Karpas-422 (cell line): ENCODE data around the gene STXBP1. TPM values are rescaled to one million over a fixed set of nuclear protein-coding genes. Genes with fewer than 3 reads are reported as not detected.
"Not testable (repeated sequence)": the region's sequence is repeated elsewhere in the genome, so short reads cannot be mapped to it uniquely, and the experiment has no call there.

ENCODE experiments used
- DNase-seq: peaks from one replicate; pipeline ENCODE4 v3.0.0-alpha.2; 2015
- H2AFZ ChIP-seq: fragments of 200-600 bp; sonication (generic); 2 replicates; pipeline ENCODE4 v1.6.1; 2014; ENCODE audit warnings: antibody characterized with exemption, low read length, mixed read lengths
- H3K27ac ChIP-seq: fragments of 200-600 bp; sonication (generic); 2 replicates; pipeline ENCODE4 v1.5.1; 2014; ENCODE audit warnings: mild to moderate bottlenecking, low read length, moderate library complexity
- H3K27me3 ChIP-seq: fragments of 200-600 bp; sonication (generic); 2 replicates; pipeline ENCODE4 v1.6.1; 2014; ENCODE audit warnings: low read length, mixed read lengths
- H3K36me3 ChIP-seq: fragments of 200-600 bp; sonication (generic); 2 replicates; pipeline ENCODE4 v1.6.1; 2014; ENCODE audit warnings: low read length, mixed read lengths; ENCODE audit not compliant: insufficient read depth
- H3K4me1 ChIP-seq: fragments of 200-600 bp; sonication (generic); 2 replicates; pipeline ENCODE4 v1.6.1; 2014; ENCODE audit warnings: mild to moderate bottlenecking, low read length, mixed read lengths
- H3K4me2 ChIP-seq: fragments of 200-600 bp; sonication (generic); 2 replicates; pipeline ENCODE4 v1.6.1; 2014; ENCODE audit warnings: low read length, low read depth, mild to moderate bottlenecking; ENCODE audit not compliant: poor library complexity, severe bottlenecking
- H3K4me3 ChIP-seq: fragments of 200-600 bp; sonication (generic); 2 replicates; pipeline ENCODE4 v1.5.1; 2014; ENCODE audit warnings: mild to moderate bottlenecking, antibody characterized with exemption, low read length, mixed read lengths
- H3K79me2 ChIP-seq: fragments of 200-600 bp; sonication (generic); 2 replicates; pipeline ENCODE4 v1.6.1; 2014; ENCODE audit warnings: mild to moderate bottlenecking, low read length, mixed read lengths
- H3K9ac ChIP-seq: fragments of 200-600 bp; sonication (generic); 2 replicates; pipeline ENCODE4 v1.6.0; 2014; ENCODE audit warnings: low read length
- H3K9me2 ChIP-seq: fragments of 200-600 bp; sonication (generic), shearing (Covaris generic); replicated peaks from 2 replicates; pipeline ENCODE4 v1.6.0; 2014; ENCODE audit warnings: mild to moderate bottlenecking, low read length, moderate library complexity; ENCODE audit not compliant: insufficient read depth
- H3K9me3 ChIP-seq: fragments of 300-700, 200-600 bp; sonication (generic); 2 replicates; pipeline ENCODE4 v1.6.1; 2014; ENCODE audit warnings: low read length, mixed read lengths
- H4K20me1 ChIP-seq: fragments of 200-600 bp; sonication (generic); 2 replicates; pipeline ENCODE4 v1.6.1; 2014; ENCODE audit warnings: mild to moderate bottlenecking, antibody characterized with exemption, low read length, low read depth; ENCODE audit not compliant: insufficient read depth
- total RNA-seq: library from RNA; depleted of rRNA; stranded (reverse); fragments of >200 nt; shearing (Covaris generic); gene quantifications from 2 replicates; pipeline ENCODE4 v1.2.3, GENCODE V29; 2014; ENCODE audit warnings: low replicate concordance

Gene STXBP1
- total RNA-seq, 1 experiment from 2014 or later = 3.1 TPM

DNA sequence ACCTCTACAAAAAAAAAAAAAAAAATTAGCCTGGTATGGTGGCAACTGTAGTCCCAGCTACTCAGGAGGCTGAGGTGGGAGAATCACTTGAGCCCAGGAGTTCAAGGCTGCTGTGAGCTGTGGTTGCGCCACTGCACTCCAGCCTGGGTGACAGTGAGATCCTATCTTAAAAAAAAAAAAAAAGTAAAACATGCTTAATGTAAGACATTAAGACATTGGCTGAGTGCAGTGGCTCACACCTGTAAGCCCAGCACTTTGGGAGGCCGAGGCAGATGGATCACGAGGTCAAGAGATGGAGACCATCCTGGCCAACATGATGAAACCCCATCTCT lies 27.6 kb upstream of the STXBP1 start:
- not testable (repeated sequence) for H3K9ac ChIP-seq, H3K4me1 ChIP-seq, H3K4me2 ChIP-seq

DNA sequence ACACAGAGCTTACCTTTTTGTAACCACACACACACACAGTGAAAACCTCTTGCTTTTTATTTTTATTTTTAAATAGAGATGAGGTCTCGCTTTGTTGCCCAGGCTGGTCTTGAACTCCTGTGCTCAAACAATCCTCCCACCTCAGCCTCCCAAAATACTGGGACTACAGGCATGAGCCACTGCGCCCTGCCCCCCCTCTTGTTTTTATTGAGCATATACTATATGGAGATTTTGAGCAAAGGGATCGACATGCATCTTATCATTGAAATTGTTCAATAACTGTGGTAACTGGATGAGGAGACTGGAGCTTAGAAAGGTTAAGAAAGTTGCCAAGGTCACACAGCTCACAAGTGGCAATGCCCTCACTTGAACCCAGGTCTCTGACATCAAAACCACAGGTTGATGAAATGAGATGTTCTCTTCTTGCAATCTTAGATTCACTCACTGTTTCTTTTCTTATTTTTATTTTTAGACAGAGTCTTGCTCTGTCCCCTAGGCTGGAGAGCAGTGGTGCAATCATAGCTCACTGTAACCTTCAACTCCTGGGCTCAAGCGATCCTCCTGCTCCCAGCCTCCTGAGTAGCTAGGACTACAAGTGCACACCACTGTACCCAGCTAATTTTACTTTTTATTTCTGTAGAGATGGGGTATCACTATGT lies 26.8 kb upstream of the STXBP1 start:
- Histone ChIP-seq H3K79me2 (no peaks in the 10 kb centered on the region), H3K4me2 (no peak overlapping the region), H3K4me3 (no peak overlapping the region), H4K20me1 (no peaks in the 10 kb centered on the region), H3K36me3 (no peaks in the 10 kb centered on the region), H3K9me2 (no peaks in the 10 kb centered on the region), H3K27ac (no peak overlapping the region), H3K9ac (no peak overlapping the region), H2AFZ (no peak overlapping the region), H3K4me1 (peaks cover 10% of the 10 kb centered on the region), H3K27me3 (no peaks in the 10 kb centered on the region), H3K9me3 (no peaks in the 10 kb centered on the region)
- DNase-seq = no peak

More for the DNA sequence above, 27.6 kb upstream of the STXBP1 start:
- H4K20me1 ChIP-seq, H3K27me3 ChIP-seq, H3K36me3 ChIP-seq, H3K79me2 ChIP-seq, DNase-seq, H3K27ac ChIP-seq, H2AFZ ChIP-seq, H3K4me3 ChIP-seq, H3K9me3 ChIP-seq, H3K9me2 ChIP-seq: not testable (repeated sequence)

DNA sequence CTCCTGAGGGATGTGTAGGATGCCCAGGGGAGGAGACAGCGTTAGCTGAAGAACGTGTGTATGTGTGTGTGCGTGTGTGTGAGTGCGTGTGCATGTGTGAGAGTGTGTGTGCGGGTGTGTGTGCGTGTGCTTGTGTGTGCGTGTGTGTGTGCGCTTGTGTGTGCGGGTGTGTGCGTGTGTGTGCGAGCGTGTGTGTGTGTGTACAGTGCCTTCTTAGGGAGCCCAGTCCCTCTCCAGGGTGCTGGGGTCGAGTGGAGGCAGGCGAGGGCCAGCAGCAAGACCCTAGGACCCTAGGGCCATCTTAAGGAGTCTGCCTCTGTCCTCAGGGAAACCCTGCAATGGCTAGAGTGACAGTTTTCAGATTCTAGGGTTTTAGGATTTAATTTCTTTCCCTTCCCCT lies 26.0 kb upstream of the STXBP1 start:
- no peaks in the 10 kb centered on the region for H3K27me3 ChIP-seq
- peaks cover 2% of the 10 kb centered on the region for H3K4me1 ChIP-seq
- no peak overlapping the region for H3K9ac ChIP-seq
- no peak overlapping the region for H3K27ac ChIP-seq
- H4K20me1 ChIP-seq = no peaks in the 10 kb centered on the region
- no peaks in the 10 kb centered on the region for H3K36me3 ChIP-seq
- no peaks in the 10 kb centered on the region for H3K9me3 ChIP-seq
- H3K79me2 ChIP-seq = no peaks in the 10 kb centered on the region
- no peak for DNase-seq
- no peaks in the 10 kb centered on the region for H3K9me2 ChIP-seq
- H3K4me2 ChIP-seq = no peak overlapping the region
- no peak overlapping the region for H3K4me3 ChIP-seq
- H2AFZ ChIP-seq = no peak overlapping the region

DNA sequence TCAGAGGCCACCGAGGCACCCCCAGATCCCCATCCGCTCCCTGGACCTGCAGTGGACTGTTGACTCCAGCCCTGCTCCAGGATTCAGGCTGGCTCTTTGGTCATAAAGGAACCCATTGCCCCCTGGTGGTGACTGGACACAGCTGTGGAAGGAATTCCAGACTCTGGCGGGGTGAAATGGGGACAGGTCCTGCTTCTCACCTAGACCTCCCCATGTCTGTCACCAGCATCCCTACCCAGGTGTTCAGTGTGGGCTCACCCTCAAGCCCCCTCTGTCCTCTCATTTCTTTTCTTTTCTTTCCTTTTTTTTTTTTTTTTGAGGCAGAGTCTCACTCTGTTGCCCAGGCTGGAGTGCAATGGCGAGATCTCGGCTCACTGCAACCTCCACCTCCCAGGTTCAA lies 25.5 kb upstream of the STXBP1 start:
- no peaks in the 10 kb centered on the region for H3K9me2 ChIP-seq
- no peak overlapping the region for H3K4me3 ChIP-seq
- no peak overlapping the region for H2AFZ ChIP-seq
- no peak overlapping the region for H3K27ac ChIP-seq
- no peaks in the 10 kb centered on the region for H3K4me1 ChIP-seq
- H3K9ac ChIP-seq = no peak overlapping the region
- no peaks in the 10 kb centered on the region for H3K27me3 ChIP-seq
- H3K9me3 ChIP-seq = no peaks in the 10 kb centered on the region
- no peaks in the 10 kb centered on the region for H3K36me3 ChIP-seq
- no peaks in the 10 kb centered on the region for H3K79me2 ChIP-seq
- H3K4me2 ChIP-seq = no peak overlapping the region
- no peaks in the 10 kb centered on the region for H4K20me1 ChIP-seq
- peak; percentile 80 for DNase-seq

DNA sequence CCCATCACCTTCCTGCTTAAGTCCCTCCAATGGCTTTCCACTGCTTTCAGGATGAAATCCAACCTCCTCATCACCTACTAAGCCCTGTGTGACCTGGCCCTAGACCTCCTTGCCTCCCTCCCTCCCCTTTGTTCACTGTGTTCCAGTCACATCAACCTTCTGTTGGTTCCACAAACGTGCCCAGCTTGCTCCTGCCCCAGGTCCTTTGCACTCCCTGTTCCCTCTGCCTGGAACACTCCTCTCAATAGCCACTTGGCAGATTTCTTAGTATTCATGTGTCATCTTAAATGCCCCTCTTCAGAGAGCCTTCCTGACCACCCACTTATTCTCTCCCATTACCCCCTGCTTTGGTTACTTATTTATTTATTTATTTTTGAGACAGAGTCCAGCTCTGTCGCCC lies 24.1 kb upstream of the STXBP1 start:
- H3K4me3 ChIP-seq = no peak overlapping the region

DNA sequence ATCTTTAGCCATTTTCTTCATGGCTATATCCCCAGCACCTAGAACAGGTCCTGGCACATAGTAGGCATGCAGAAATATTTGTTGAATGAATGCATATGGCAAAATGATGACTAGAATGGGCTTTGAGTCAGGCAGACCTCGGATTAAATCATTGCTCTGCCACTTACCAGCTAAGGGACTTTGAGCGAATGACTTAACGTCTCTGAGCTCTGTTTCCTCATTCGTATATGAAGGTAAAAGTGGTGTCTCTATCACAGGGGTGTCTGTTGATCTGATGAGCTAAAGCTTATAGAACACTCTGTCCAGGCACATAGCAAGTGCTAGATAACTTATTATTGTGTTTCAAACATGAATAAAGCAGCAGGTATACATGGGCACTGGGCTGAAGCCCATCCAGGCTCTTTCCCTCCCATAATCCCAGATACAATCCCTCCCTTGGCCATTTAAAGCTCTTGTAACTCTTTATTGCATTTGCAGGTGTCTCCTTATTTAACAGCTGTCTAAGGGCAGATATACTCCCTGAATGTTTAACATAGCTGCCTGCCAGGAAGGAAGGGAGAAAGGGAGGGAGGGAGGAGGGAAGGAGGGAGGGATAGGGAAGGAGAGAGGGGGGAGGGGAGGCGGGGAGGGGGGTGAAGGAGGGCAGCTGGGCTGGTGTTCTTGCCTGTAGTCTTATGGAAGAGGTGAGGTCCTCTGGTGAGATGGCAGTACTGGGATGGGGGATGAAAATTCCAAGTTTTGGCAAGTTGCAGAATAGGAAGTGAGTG lies 23.2 kb upstream of the STXBP1 start:
- Histone ChIP-seq H4K20me1 (no peaks in the 10 kb centered on the region), H3K36me3 (no peaks in the 10 kb centered on the region), H3K4me1 (no peaks in the 10 kb centered on the region), H3K79me2 (no peaks in the 10 kb centered on the region), H3K9me2 (no peaks in the 10 kb centered on the region), H3K9ac (no peak overlapping the region), H2AFZ (no peak overlapping the region), H3K4me3 (no peak overlapping the region), H3K9me3 (no peaks in the 10 kb centered on the region), H3K27me3 (no peaks in the 10 kb centered on the region), H3K4me2 (no peak overlapping the region), H3K27ac (no peak overlapping the region)
- DNase-seq = no peak

More for the DNA sequence above, 24.1 kb upstream of the STXBP1 start:
- Histone ChIP-seq H3K36me3 (no peaks in the 10 kb centered on the region), H3K9me3 (no peaks in the 10 kb centered on the region), H3K27ac (no peak overlapping the region), H3K9ac (no peak overlapping the region), H2AFZ (no peak overlapping the region), H3K4me1 (no peaks in the 10 kb centered on the region), H3K4me2 (no peak overlapping the region), H3K79me2 (no peaks in the 10 kb centered on the region), H3K27me3 (no peaks in the 10 kb centered on the region), H3K9me2 (no peaks in the 10 kb centered on the region), H4K20me1 (no peaks in the 10 kb centered on the region)
- DNase-seq = no peak

DNA sequence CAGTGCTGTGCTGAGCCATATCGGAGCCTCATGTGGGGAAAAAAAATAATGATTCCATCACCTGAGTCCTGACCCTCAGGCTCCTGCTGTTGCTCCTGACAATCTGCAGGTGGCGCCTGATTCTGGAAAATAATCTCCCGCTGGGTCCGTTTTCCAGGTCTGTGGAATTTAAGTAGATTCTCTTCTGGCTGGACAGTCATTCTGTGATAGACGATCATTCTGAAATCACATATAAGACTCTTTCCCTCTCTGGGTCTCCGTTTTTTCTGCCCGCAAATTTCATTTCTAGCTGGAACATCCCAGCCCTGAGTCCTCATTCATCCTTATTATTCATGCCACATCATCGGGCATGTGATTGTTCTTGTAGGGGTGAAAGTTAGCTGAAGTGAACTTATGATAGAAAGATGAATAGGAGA lies 22.1 kb upstream of the STXBP1 start:
- Histone ChIP-seq H3K4me1 (no peaks in the 10 kb centered on the region), H3K79me2 (no peaks in the 10 kb centered on the region), H3K4me3 (no peak overlapping the region), H3K4me2 (no peak overlapping the region), H3K27me3 (no peaks in the 10 kb centered on the region), H4K20me1 (no peaks in the 10 kb centered on the region), H3K36me3 (no peaks in the 10 kb centered on the region), H3K27ac (no peak overlapping the region), H3K9me3 (no peaks in the 10 kb centered on the region), H3K9me2 (no peaks in the 10 kb centered on the region), H3K9ac (no peak overlapping the region), H2AFZ (no peak overlapping the region)
- peak; percentile 56 for DNase-seq

DNA sequence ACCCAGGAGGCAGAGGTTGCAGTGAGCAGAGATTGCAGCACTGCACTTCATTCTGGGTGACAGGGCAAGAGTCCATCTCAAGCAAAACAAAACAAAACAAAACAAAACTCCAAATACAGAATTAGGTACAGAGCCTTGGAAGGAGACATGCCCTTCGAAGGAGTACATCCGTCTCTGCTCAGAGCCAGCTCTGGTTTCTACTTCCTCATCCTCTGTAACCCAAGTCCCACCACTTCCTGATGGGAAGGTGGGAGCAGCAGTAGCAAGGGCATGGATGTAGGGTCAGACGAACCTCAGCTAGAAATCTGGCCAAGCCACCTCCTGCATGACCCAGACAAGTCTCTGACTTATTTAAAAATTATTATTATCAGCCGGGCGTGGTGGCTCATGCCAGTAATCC lies 16.5 kb upstream of the STXBP1 start:
- H3K36me3 ChIP-seq = no peaks in the 10 kb centered on the region
- H3K9me3 ChIP-seq = no peaks in the 10 kb centered on the region
- H3K4me2 ChIP-seq = no peak overlapping the region
- H3K27ac ChIP-seq = no peak overlapping the region
- H3K79me2 ChIP-seq = no peaks in the 10 kb centered on the region
- H3K27me3 ChIP-seq = no peaks in the 10 kb centered on the region
- H3K4me1 ChIP-seq = no peaks in the 10 kb centered on the region
- no peaks in the 10 kb centered on the region for H4K20me1 ChIP-seq
- no peak for DNase-seq
- no peak overlapping the region for H3K9ac ChIP-seq
- no peaks in the 10 kb centered on the region for H3K9me2 ChIP-seq
- no peak overlapping the region for H2AFZ ChIP-seq
- no peak overlapping the region for H3K4me3 ChIP-seq
